H9 (cell line): ENCODE data around the gene ABCD3. TPM values are rescaled to one million over a fixed set of nuclear protein-coding genes. Genes with fewer than 3 reads are reported as not detected.

Experiments
- DNase-seq: peaks from one replicate; pipeline ENCODE4 v3.0.0-alpha.2; 2017
- H2AFZ ChIP-seq: one replicate; pipeline ENCODE4 v1.6.1; 2013; ENCODE audit warnings: mild to moderate bottlenecking, low read length, control low read depth, moderate library complexity
- H2AK5ac ChIP-seq: 2 replicates; pipeline ENCODE4 v1.6.1; 2013; ENCODE audit warnings: low read length, control low read depth, mixed read lengths; ENCODE audit not compliant: insufficient read length
- H2BK120ac ChIP-seq: one replicate; pipeline ENCODE4 v1.6.1; 2013; ENCODE audit warnings: low read depth, mild to moderate bottlenecking, low read length, control low read depth, inconsistent platforms; ENCODE audit not compliant: poor library complexity, severe bottlenecking
- H2BK12ac ChIP-seq: 2 replicates; pipeline ENCODE4 v1.6.1; 2013; ENCODE audit warnings: low read length, control low read depth, mixed read lengths, low read depth; ENCODE audit not compliant: insufficient read length
- H2BK15ac ChIP-seq: 2 replicates; pipeline ENCODE4 v1.6.1; 2013; ENCODE audit warnings: low read depth, low read length, control low read depth
- H2BK20ac ChIP-seq: one replicate; pipeline ENCODE4 v1.6.1; 2013; ENCODE audit warnings: low read depth, mild to moderate bottlenecking, low read length, control low read depth, inconsistent platforms; ENCODE audit not compliant: poor library complexity, severe bottlenecking
- H2BK5ac ChIP-seq: 2 replicates; pipeline ENCODE4 v1.6.1; 2013; ENCODE audit warnings: low read length, control low read depth, mixed read lengths; ENCODE audit not compliant: insufficient read length
- H3K14ac ChIP-seq: 2 replicates; pipeline ENCODE4 v1.6.1; 2013; ENCODE audit warnings: low read length, control low read depth; ENCODE audit not compliant: insufficient read depth
- H3K18ac ChIP-seq: 2 replicates; pipeline ENCODE4 v1.6.1; 2013; ENCODE audit warnings: low read depth, mild to moderate bottlenecking, mixed read lengths, low read length, control low read depth; ENCODE audit not compliant: insufficient read length
- H3K23ac ChIP-seq: 2 replicates; pipeline ENCODE4 v1.6.1; 2013; ENCODE audit warnings: low read length, control low read depth, mixed read lengths, low read depth; ENCODE audit not compliant: insufficient read length
- H3K23me2 ChIP-seq: 2 replicates; pipeline ENCODE4 v1.6.1; 2013; ENCODE audit warnings: low read depth, mild to moderate bottlenecking, mixed read lengths, low read length, control low read depth; ENCODE audit not compliant: insufficient read length, poor library complexity, severe bottlenecking
- H3K27ac ChIP-seq: 2 replicates; pipeline ENCODE4 v1.5.1; 2013; ENCODE audit warnings: low read length, control low read depth, mixed read lengths, low read depth; ENCODE audit not compliant: insufficient read length
- H3K27me3 ChIP-seq: 2 replicates; pipeline ENCODE4 v1.6.1; 2013; ENCODE audit warnings: low read length, control low read depth, inconsistent platforms; ENCODE audit not compliant: insufficient read depth
- H3K4ac ChIP-seq: 2 replicates; pipeline ENCODE4 v1.6.1; 2013; ENCODE audit warnings: low read depth, mild to moderate bottlenecking, control low read depth, inconsistent platforms, low read length, moderate library complexity
- H3K4me1 ChIP-seq: 2 replicates; pipeline ENCODE4 v1.6.1; 2013; ENCODE audit warnings: low read length, control low read depth, inconsistent platforms; ENCODE audit not compliant: insufficient read depth
- H3K4me2 ChIP-seq: 2 replicates; pipeline ENCODE4 v1.6.1; 2013; ENCODE audit warnings: low read length, control low read depth, mixed read lengths; ENCODE audit not compliant: insufficient read length, insufficient read depth
- H3K56ac ChIP-seq: 2 replicates; pipeline ENCODE4 v1.6.1; 2013; ENCODE audit warnings: low read depth, mild to moderate bottlenecking, mixed read lengths, low read length, control low read depth; ENCODE audit not compliant: insufficient read length
- H3K79me1 ChIP-seq: 2 replicates; pipeline ENCODE4 v1.6.1; 2013; ENCODE audit warnings: low read depth, mild to moderate bottlenecking, moderate library complexity, low read length, control low read depth, inconsistent platforms; ENCODE audit not compliant: insufficient read depth, poor library complexity, severe bottlenecking
- H3K79me2 ChIP-seq: 2 replicates; pipeline ENCODE4 v1.6.1; 2013; ENCODE audit warnings: low read length, control low read depth, inconsistent platforms; ENCODE audit not compliant: insufficient read depth
- H3K9ac ChIP-seq: 2 replicates; pipeline ENCODE4 v1.6.1; 2013; ENCODE audit warnings: low read length, control low read depth, mixed read lengths; ENCODE audit not compliant: insufficient read length; ENCODE audit errors: extremely low read depth
- H3K9me3 ChIP-seq: one replicate; pipeline ENCODE4 v1.6.1; 2013; ENCODE audit warnings: low read depth, low read length, inconsistent platforms; ENCODE audit not compliant: control insufficient read depth
- H3T11ph ChIP-seq: one replicate; pipeline ENCODE4 v1.6.1; 2013; ENCODE audit warnings: mild to moderate bottlenecking, low read length, control low read depth, inconsistent platforms
- H4K20me1 ChIP-seq: one replicate; pipeline ENCODE4 v1.6.1; 2013; ENCODE audit not compliant: control insufficient read depth, insufficient read length, insufficient read depth
- H4K5ac ChIP-seq: 2 replicates; pipeline ENCODE4 v1.6.1; 2013; ENCODE audit warnings: low read depth, mild to moderate bottlenecking, mixed read lengths, low read length, control low read depth; ENCODE audit not compliant: insufficient read length
- H4K8ac ChIP-seq: replicated peaks from 2 replicates; pipeline ENCODE4 v1.6.1; 2013; ENCODE audit warnings: low read length, control low read depth, mixed read lengths, low read depth; ENCODE audit not compliant: insufficient read length
- H4K91ac ChIP-seq: 2 replicates; pipeline ENCODE4 v1.6.1; 2013; ENCODE audit warnings: low read depth, mild to moderate bottlenecking, moderate library complexity, mixed read lengths, low read length, control low read depth; ENCODE audit not compliant: insufficient read length
- H3K27ac Mint-ChIP-seq, 3 experiments: 2 replicates in 2 of 3; 3 replicates in 1 of 3; pipeline ENCODE4 v1.8.0; 2020 to 2021; ENCODE audit warnings: mixed read lengths in 3 of 3, mild to moderate bottlenecking in 1 of 3, moderate library complexity in 1 of 3
- H3K27me3 Mint-ChIP-seq: 2 replicates; pipeline ENCODE4 v1.8.0; 2021; ENCODE audit warnings: low read depth, mild to moderate bottlenecking, moderate library complexity, mixed read lengths
- H3K36me3 Mint-ChIP-seq, 3 experiments: 2 replicates in 2 of 3; 3 replicates in 1 of 3; pipeline ENCODE4 v1.8.0; 2020 to 2021; ENCODE audit warnings: low read depth in 3 of 3, mixed read lengths in 3 of 3; ENCODE audit not compliant: insufficient read depth in 1 of 3
- H3K4me1 Mint-ChIP-seq, 2 experiments: 2 replicates each; pipeline ENCODE4 v1.8.0; 2020; ENCODE audit warnings: mixed read lengths in 2 of 2
- H3K4me3 Mint-ChIP-seq, 2 experiments: 2 replicates in 1 of 2; 3 replicates in 1 of 2; pipeline ENCODE4 v1.8.0; 2020 to 2021; ENCODE audit warnings: mild to moderate bottlenecking in 2 of 2, mixed read lengths in 2 of 2, moderate library complexity in 1 of 2
- H3K9me3 Mint-ChIP-seq, 2 experiments: 2 replicates in 1 of 2; 3 replicates in 1 of 2; pipeline ENCODE4 v1.8.0; 2020; ENCODE audit warnings: mild to moderate bottlenecking in 2 of 2, mixed read lengths in 2 of 2, moderate library complexity in 1 of 2
- WGBS: extraction: QIAGEN DNeasy Blood & Tissue Kit; methylation state at CpG from one replicate; pipeline ENCODE4 v1.1.7; 2013; ENCODE audit warnings: missing lambda C conversion rate, low lambda C conversion rate, mixed read lengths; ENCODE audit not compliant: insufficient read length; ENCODE audit errors: extremely low coverage; 5-methylcytosine and 5-hydroxymethylcytosine counted together
- total RNA-seq: library from RNA; stranded (reverse); gene quantifications from 2 replicates; pipeline ENCODE4 v1.2.1, GENCODE V29; 2021
- TF ChIP-seq, protein P1 (sequence below): fragments of 200-600 bp; sonication (generic); conservative IDR thresholded peaks from 3 replicates; pipeline ENCODE4 v1.8.0; 2021; ENCODE audit warnings: antibody characterized with exemption, mild to moderate bottlenecking

Gene ABCD3
- total RNA-seq, 1 experiment from 2014 or later: 32.0 TPM

DNA sequence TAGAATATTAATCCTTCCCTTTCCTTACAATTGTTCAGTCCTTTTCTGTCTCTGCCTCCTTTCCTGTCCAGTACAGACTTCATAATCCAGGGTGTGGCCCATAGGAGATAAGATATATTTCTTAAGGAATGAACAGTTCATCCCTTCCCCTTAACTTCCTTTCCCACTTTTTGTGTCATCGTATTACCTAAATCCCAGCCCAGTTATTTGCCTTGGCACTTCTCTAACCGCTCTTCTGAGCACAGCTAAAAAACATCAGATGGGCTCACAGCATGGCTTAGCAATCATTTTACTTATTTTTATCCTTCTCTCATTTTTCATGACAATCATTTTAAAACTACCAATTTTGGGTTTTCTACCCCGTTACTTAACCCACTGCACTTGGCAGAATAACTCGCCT lies 83.7 kb downstream of the ABCD3 start:
- Histone ChIP-seq H4K20me1 (no peaks in the 10 kb centered on the region), H3K27ac (no peak overlapping the region), H3K4me2 (no peak overlapping the region), H3K79me2 (no peaks in the 10 kb centered on the region), H3K23me2 (no peaks in the 10 kb centered on the region), H2BK5ac (no peak overlapping the region), H2BK12ac (no peak overlapping the region), H2BK15ac (no peak overlapping the region), H3K56ac (no peak overlapping the region), H2BK20ac (no peak overlapping the region), H3K27me3 (no peaks in the 10 kb centered on the region), H3K14ac (no peak overlapping the region), H3K79me1 (no peaks in the 10 kb centered on the region), H2AK5ac (no peak overlapping the region), H2AFZ (no peak overlapping the region), H4K91ac (no peak overlapping the region), H4K8ac (no peak overlapping the region), H3K18ac (no peak overlapping the region), H3K4me1 (no peaks in the 10 kb centered on the region), H3T11ph (no peak overlapping the region), H4K5ac (no peak overlapping the region), H2BK120ac (no peak overlapping the region), H3K9ac (no peak overlapping the region), H3K4ac (no peak overlapping the region), H3K9me3 (no peaks in the 10 kb centered on the region), H3K23ac (no peak overlapping the region)
- no peak overlapping the region for H3K27ac Mint-ChIP-seq
- peaks cover 8 to 47% (median 36%) of the 10 kb centered on the region in 3 experiments; a peak in 6 of 7 replicates for H3K36me3 Mint-ChIP-seq
- DNase-seq: no peak
- no peaks in the 10 kb centered on the region for H3K9me3 Mint-ChIP-seq
- no CpG with 5 or more reads among the region's 4 CpGs for WGBS
- no peaks in the 10 kb centered on the region for H3K27me3 Mint-ChIP-seq
- TF ChIP-seq, protein P1, sequence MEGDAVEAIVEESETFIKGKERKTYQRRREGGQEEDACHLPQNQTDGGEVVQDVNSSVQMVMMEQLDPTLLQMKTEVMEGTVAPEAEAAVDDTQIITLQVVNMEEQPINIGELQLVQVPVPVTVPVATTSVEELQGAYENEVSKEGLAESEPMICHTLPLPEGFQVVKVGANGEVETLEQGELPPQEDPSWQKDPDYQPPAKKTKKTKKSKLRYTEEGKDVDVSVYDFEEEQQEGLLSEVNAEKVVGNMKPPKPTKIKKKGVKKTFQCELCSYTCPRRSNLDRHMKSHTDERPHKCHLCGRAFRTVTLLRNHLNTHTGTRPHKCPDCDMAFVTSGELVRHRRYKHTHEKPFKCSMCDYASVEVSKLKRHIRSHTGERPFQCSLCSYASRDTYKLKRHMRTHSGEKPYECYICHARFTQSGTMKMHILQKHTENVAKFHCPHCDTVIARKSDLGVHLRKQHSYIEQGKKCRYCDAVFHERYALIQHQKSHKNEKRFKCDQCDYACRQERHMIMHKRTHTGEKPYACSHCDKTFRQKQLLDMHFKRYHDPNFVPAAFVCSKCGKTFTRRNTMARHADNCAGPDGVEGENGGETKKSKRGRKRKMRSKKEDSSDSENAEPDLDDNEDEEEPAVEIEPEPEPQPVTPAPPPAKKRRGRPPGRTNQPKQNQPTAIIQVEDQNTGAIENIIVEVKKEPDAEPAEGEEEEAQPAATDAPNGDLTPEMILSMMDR: no peak
- H3K4me1 Mint-ChIP-seq: no peaks in the 10 kb centered on the region
- no peak overlapping the region for H3K4me3 Mint-ChIP-seq
